HG03108 (cell line): ENCODE data around the gene PTPRN2.
"Not testable (repeated sequence)": the region's sequence is repeated elsewhere in the genome, so short reads cannot be mapped to it uniquely, and the experiment has no call there.

ENCODE experiments used
- ATAC-seq: cut with Tn5 transposase; IDR thresholded peaks from one replicate; pipeline ENCODE4 v1.9.1; 2021; ENCODE audit warnings: moderate library complexity; ENCODE audit not compliant: unreplicated experiment

The PTPRN2 gene

DNA sequence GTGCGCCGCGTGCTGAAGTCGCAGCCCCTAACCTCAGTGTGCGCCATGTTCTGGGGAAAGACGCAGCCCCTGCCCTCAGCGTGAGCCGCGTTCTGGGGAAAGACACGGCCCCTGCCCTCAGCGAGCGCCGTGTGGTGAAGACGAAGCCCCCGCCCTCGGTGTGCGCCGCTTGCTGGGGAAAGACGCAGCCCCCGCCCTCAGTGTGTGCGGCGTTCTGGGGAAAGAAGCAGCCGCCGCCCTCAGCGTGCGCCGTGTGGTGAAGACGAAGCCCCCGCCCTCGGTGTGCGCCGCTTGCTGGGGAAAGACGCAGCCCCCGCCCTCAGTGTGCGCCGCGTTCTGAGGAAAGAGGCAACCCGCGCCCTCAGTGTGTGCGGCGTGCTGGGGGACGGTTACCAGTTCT lies 383.7 kb downstream of the PTPRN2 start:
- ATAC-seq: not testable (repeated sequence)

DNA sequence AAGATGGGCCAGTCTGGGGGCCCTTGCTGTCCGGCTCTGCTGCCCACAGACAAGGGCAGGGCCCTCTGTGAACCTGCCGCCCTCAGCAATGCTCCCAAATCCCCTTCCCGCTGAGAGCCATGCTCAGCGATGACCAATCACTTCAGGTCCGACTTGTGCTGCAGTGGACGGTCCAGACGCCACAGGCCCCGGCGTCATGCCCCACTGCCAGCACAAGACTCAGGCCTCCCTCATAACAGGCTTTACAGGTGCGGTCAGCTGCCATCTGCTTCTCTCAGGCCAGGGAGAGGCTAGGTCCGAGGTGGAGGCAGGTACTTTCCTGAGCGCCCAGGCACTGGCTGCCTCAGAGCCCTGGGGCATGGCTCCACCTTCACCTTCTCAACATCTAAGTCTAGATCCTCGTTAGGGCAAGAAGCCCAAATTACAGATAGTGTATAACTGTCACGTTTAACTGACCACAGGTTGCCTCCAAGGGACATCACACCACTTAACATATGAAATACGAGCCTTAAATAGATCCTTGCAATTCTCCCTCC lies 393.2 kb downstream of the PTPRN2 start:
- no peak for ATAC-seq

DNA sequence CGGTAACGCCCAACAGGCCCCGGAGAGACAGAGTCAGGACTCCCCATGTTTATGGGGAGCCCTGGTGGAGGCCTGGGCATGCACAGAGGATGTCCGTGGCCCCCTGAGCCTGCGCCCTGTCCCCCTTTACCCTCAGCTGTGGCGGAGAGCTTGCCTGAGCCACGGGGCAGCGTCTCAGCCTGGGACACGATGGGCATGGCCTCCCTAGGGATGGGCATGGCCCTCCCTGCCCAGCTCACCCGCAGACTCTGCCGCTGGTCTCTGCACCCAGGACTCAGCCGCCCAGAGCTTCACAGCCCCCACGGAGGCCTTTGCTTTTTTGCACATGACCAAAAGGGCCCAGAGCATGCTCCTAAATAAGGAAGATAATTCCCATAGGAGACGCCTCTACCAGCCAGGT lies 394.2 kb downstream of the PTPRN2 start:
- no peak for ATAC-seq

DNA sequence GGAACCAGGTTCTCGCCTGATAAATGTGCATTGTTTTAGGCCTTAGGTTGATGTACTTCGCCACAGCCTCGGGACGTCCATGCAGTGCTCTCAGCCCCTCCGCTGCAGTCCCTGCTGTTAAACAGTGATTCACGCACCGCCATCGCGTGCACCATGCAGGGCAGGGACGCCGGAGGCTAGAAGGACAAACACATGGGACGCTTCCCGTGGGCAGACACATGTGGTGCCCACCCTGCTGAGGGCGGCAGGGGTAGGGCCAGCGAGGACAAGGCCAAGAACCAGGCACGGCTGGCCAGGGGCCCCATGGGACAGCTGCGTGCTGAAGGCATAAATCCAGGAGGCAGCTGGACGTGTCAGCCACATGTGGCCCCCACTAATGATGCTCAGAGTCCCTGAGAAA lies 394.7 kb downstream of the PTPRN2 start:
- ATAC-seq: no peak

DNA sequence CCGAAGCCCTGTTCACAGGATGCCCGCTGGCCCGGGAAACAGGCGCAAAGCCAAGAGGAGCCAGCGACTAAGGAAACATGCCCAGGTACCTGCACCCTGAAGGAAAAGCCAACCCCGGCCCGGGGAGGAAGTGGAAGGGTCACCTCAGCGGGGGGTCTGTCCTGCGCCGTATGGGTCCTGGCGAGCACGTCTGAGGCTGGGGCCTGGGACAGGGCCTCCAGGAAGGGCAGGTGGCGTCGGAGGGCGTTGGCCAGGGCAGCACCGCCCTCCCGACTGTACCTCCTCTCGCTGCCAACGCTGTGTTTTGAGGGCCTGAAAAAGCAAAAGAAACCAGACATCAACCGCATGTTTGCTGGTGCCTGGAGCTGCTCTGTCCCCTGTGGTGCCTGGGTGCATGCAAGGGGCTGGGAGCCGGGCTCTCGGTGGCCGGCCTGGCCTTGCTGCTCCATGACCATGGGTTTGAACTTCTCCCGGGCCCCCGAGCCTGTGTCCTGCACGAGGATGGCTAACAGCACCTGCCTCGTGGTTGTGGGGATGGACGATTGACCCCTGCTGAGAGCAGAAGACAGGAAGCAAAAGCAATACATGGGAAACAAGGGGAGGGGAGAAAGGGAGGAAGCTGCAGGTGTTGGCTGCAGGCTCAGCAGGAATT lies 395.3 kb downstream of the PTPRN2 start:
- ATAC-seq: no peak

DNA sequence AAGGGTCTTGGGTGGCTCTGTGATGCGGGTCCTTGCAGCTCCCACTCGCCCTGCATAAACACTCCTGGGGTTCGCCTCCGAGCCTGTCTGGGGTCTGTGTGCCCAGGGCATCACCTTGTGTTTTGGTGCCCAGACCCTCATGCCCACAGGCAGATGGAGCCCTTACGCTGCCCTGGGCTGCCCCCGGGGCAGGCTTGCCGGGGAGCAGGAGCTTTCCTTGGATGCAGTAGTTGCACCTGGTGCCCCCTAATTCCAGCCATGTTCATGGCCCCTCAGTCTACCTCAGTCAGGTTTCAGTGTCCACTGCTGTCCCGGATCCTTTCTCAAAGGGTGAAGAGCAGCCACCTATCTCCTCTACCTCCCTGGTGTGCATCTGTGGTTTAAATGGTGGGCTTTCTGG lies 396.0 kb downstream of the PTPRN2 start:
- ATAC-seq: no peak

DNA sequence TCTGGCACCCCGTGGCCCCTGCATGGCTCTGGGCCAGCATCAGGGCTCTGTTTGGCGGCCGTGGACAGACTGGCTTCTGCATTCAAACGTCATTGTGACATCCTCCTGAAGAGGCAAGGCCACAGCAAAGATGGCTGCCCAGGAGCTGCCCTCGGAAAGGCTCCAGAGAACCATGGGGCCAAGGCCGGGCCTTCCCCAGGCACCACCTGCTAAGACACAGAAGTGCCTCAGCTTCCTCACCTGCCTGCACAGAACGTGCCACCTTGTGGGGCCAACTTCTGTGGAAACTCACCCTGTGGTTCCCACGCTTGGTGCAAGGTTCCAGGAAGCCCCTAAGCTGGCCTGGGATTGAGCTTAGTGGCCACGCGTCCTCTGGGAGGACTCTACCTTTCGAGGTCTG lies 396.9 kb downstream of the PTPRN2 start:
- ATAC-seq: no peak

DNA sequence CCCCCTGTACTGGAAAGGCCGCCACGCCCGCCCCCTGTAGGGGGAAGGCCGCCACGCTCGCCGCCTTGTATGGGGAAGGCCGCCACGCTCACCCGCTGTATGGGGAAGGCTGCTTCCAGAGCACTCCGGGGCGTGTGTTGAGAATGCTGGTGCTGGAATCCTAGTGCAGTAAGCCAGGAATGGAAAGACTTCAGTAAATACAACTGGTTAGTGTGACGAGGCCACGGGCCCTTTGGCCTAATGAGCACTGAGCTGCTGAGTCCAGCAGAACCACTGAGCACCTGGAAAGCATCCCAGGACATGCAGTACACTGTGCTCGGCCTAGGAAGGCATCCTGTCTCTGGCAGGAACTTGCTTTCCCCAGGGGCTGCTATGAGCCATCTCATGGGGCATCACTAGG lies 398.9 kb downstream of the PTPRN2 start:
- ATAC-seq: no peak

DNA sequence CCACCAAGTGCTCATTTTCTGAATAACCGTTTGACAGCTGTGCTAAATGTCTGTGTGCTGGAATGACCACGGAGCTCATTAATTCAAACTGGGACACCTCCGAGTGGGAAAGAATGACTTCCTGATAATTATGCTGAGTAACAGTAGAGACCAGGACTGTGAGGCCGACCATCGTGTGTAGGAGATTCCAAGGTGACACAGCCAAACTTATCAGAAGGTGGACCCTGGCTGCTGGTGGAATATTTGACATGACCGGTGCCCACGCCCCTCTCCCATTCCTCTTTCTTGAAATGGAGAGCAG lies 400.0 kb downstream of the PTPRN2 start:
- ATAC-seq: no peak

DNA sequence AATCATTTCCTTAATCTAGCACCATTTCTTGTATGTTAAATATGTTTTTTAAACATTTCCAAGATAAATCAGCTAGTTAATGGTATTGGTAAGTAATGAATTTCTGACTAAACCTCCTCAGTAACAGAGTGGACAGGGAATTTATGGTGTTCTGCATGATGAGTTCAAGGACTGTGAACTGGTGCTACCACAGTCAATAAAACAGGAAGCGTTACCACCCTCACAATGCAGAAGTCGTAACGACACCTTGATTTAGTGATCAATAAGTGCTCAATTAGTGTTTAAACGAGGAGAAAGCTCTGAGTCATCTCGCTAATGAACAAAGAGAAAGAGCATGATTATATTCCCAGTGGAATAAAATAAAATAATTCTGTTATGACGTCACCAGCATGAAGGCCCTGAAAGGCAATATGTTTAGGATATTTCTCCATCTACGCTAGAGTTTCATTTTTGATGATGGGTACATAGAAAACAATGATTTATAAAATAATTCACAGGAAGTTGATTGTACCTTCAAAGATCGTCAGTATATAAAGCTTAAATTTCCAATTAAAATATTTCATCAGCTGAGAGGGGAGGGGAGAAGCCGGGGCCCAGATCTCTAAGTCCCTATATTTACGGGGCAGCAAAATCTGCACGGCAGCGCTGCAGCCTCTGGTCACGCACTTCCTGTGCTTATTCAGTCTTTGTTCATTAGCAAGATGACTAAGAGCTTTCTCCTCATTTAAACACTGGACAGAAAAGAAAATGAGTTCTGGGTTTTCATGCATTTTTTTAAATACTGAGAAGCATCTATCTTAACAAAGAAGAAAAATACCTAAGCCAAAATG lies 400.5 kb downstream of the PTPRN2 start:
- no peak for ATAC-seq

DNA sequence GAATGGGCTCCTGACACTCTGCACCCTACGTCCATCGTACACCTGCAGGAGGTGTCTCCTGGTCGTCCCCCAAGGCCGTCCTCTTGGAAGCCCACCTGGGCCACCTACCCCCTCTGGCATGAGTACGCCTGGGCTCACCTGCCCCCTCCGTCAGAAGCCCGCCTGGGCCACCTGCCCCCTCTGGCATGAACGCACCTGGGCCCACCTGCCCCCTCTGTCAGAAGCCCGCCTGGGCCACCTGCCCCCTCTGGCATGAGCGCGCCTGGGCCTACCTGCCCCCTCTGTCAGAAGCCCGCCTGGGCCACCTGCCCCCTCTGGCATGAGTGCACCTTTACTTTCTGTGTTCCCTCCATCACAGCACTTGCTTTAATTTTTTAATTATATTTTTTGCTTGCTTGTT lies 401.2 kb downstream of the PTPRN2 start:
- no peak for ATAC-seq

DNA sequence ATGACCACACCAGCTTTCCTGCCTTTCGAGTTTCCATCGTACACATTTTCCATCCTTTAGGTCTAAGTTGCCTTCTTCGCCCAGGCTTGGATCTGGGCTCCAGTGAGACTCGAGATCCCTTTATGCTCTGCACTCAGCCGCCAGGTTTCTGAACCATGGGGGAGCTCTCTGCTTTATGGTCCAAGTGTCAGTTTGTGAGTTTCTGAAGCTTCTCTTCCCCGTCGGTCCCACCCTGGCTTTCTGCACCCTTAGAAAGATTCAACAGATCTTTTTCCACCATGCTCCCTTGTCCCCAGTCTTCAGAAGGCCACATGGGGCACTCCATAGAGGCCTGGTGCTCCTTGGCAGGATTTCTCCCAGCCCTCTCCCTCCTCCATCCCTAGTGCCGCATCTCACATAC lies 402.0 kb downstream of the PTPRN2 start:
- no peak for ATAC-seq

DNA sequence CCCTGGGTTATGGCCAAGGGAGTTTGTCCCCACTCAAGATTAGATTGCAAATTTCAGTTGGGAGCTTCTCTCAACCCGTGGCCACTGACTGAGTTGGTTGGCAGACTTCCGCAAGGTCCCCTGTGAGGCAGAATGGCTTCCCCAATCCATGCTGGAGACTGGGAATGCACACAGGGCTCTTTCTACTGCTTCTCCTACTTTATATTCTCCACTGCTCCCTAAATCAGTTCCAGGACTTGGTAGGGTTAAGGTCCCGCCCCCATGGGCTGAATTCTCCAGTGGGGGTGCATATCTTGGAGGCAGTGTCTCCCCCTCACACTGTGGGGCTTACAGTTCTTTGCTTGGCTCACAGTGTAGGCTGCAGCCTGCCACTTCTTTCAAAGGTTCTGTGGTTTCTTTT lies 404.2 kb downstream of the PTPRN2 start:
- no peak for ATAC-seq

DNA sequence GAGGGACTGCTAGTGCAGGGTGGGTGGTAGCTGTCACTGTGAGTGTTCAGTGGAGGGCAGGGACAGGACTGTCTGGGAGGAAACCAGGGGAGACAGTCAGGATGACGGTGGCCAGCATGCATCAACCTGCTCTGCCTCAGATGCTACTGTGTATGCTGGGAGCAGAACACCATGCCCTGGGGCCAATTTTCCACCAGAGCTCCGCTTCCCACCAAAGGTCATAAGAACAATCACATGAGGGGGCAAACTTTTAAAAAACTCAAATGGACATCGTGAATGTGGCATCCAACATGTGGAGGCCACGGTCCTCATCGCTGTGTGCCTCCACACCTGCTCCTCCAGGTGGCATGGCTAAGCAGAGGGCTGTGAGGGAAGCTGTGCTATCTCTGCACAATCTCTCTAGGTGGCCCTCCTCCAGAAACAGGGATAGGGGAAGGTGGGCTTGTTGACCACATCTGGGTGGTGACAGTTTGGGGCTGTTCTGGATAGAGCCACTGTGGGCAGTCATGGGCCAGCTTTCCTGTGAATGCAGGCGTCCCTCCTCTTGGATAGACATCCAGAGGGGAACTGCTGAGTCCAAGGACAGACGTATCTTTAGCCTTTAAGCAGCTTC lies 411.0 kb downstream of the PTPRN2 start:
- no peak for ATAC-seq

DNA sequence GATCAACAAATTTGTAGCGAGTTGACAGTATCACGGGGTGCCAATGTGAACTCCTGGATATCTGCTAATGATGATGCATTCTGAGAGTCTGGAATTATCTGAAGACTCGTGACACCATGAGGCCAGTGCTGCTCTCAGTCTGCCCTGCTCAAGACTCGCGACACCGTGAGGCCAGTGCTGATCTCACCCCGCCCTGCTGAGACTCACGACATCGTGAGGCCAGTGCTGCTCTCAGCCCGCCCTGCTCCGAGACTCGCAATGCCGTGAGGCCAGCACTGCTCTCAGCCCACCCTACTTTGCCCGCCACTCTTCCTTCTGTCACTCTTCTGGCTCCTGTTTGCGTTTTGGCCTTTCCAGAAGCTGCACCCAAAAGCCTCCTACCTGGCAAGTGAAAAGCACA lies 411.8 kb downstream of the PTPRN2 start:
- no peak for ATAC-seq

DNA sequence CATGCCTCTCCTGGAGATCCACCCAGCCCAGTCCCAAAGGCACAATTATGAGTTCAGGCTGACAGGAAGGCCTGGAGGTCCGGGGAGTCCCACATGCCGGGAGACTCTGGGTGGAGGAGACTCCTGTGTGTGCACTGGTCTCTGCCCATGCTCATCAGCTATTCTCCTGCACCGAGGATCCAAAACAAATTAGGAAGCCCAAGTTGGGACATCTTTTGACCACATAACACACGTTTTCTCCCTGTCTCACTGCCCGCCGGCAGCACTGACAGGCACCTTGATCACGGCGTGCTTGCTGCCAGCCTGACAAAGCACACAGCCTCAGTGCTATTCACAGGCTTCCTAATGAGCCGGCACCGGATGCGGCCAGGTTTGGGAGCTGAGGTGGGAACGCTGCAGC lies 412.7 kb downstream of the PTPRN2 start:
- ATAC-seq: no peak

DNA sequence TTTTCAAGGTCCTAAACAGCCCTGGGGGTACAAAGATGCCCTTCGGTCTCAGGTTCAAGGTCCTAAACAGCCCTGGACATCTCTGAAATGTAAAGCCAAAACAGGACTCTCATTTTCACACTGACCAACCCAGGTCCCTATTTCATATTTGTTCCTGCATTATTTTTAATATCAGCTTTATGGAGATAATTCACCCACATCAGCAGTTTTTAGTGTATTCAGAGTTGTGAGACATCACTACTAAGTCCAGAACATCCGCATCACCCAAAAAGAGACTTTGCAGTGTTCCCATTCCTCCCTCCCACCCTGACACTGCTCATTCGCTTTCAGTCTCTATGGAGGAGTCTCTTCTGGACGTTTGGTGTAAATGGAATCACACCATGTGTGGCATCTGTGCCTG lies 420.2 kb downstream of the PTPRN2 start:
- no peak for ATAC-seq

DNA sequence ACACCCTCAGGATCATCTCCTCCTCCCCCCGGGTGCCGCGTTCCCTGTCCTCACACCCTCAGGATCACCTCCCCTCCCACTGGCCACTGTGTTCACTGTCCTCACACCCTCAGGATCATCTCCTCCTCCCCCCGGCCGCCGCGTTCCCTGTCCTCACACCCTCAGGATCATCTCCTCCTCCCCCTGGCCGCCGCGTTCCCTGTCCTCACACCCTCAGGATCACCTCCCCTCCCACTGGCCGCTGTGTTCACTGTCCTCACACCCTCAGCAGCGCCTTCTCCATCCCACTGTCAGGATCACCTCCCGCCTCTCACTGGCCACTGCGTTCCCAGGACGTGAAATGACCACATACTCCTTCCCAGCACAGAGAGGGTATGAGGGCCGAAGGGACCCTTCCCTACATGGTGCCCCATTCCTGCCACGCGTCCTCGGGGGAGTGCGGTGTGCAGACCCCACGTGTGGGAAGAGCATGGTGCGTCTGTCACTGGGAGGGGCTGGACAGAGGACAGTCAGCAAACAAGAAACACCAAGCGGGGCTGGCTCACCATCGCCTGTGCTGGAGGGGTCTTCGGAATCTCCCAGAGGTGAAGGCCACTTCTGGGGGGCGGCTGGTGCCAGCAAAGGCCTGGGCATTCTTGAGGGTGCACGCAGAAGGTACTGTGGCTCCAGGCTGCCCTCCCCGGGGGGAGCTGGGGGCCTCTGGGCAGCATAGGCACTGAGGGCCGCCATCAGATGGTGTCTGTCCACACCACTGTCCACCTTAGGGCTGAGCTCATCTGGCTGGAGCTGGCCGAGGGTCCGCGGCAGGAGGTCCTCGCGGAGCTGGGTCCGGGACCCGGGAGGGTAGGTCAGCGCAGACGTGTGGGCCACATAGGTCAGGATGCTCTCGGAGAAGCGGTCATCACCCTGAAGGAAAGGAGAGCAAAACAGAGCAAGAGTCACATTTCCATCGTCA lies 421.0 kb downstream of the PTPRN2 start:
- ATAC-seq: no peak

DNA sequence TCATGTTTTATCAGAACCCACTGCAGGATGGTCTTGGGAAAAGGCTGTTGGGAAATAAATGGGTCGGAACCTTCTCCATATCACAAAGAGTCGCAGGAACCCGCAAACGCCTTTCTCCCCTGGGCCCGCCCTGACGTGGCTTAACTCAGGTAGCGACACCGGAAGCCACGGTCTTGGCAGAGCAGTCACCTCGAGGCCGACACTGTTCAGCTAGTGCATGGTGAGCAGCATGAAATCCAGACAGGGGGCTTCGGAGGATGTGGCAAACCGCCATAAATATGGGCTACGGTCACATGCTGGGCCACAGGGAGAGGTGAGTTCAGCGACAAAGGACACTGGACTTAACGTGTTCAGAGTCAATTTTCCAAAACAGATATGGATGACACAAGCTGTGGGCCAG lies 421.9 kb downstream of the PTPRN2 start:
- no peak for ATAC-seq

DNA sequence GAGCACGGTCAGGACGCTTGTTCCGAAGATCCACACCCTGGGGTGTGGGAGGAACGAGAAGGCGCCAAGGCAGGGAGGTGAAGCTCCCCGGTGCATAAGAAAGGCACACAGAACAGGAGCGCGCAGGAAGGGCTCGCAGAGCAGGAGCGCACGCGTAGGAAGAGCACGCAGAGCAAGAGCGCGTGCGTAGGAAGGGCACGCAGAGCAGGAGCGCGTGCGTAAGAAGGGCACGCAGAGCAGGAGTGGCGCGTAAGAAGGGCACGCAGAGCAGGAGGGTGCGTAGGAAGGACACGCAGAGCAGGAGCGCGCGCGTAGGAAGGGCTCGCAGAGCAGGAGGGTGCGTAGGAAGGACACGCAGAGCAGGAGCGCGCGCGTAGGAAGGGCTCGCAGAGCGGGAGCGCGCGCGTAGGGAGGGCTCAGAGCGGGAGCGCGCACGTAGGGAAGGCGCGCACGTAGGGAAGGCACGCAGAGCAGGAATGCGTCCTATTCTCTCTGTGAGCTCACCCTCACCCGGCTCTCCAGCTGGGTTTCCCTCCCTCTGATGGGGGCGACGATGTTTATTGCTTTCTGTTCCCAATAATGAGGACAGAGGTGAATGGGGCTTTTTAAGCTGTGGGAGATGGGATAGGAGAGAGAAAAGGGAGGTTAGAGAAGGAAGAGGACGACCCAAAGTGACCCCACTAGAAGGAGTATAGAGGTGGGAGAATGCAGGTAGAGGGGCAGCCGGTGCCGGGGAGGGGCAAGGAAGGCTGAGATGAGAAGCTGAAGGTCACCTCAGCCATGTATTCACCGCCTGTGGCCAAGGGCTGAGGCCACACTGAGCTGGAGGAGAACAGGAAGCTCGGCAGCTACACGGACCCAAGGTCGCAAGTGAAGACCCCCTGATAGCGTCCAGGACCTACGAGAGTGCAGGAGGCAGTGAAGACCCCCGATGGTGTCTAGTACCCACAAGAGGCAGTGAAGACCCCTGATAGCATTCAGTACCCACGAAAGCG lies 423.2 kb downstream of the PTPRN2 start:
- no peak for ATAC-seq
